GM19240 (cell line): ENCODE measurements around the gene OR51B4.
"Not testable (repeated sequence)": the region's sequence is repeated elsewhere in the genome, so short reads cannot be mapped to it uniquely, and the experiment has no call there.

Experiments
- DNase-seq: peaks from one replicate; pipeline ENCODE4 v3.0.0; 2011; ENCODE audit warnings: low spot score; ENCODE audit not compliant: insufficient read length

Gene OR51B4

GRCh38 chr11:5294342-5294995 is 7.3 kb downstream of the OR51B4 start:
- DNase-seq = not testable (repeated sequence)

DNA sequence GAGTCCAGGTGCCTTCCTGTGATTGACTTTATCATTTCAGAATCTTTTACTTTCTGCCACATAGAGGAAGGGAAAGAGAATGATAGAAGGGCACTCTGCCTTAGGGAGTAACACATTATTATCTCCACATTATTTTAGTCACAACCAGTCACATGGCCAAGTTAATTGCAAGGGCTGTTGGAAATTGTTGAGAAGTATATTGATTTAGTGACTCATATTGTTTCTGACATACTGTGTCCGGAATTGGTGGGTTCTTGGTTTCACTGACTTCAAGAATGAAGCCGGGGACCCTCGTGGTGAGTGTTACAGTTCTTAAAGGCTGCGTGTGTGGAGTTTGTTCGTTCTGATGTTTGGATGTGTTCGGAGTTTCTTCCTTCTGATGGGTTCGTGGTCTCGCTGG is 8.7 kb downstream of the OR51B4 start:
- DNase-seq = no peak

- DNase-seq = peak; percentile 20
Observed at GRCh38 chr11:5291207-5291838, 10.4 kb downstream of the OR51B4 start.

DNA sequence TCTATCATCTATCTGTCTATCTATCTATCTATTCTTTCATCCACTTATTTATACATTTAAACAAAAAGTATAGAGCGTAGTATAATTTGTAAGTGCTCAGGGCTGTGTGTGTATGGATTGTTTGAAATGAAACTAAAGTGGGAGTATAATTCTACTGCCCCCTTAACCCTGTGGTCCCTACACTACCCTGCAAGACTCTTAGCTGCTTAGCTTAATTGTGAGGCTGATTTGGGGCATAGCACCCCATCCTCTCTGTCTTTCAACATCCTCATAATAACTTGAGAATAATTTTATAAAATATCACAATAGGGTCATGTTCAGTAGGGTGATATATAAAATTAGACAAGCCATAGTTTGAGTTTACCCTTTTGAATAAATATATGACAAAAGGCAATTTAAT is 11.6 kb downstream of the OR51B4 start:
- DNase-seq = no peak

GRCh38 chr11:5289696-5290095 is 12.1 kb downstream of the OR51B4 start:
- DNase-seq = no peak

DNA sequence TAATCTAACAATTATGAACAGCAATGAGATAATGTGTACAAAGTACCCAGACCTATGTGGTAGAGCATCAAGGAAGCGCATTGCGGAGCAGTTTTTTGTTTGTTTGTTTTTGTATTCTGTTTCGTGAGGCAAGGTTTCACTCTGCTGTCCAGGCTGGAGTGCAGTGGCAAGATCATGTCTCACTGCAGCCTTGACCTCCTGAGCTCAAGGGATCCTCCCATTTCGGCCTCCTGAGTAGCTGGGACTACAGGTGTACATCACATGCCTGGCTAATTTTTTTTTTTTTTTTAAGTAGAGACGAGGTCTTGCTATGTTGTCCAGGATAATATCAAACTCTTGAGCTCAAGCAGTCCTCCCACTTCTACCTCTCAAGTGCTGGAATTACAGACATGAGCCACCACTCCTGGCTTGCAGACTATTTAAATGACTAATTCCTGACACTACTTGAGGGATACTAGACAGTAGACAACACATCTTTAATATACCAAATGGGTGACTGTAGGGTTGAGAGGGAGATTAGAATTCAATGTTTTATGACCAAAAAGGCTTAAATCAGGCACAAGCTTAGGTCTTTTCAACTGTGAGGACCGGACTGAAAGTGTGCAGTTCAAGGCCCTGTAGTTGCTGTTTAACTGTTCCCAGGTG is 12.7 kb downstream of the OR51B4 start:
- DNase-seq = no peak

- no peak for DNase-seq
Observed at GRCh38 chr11:5288108-5288905, 13.4 kb downstream of the OR51B4 start.

DNA sequence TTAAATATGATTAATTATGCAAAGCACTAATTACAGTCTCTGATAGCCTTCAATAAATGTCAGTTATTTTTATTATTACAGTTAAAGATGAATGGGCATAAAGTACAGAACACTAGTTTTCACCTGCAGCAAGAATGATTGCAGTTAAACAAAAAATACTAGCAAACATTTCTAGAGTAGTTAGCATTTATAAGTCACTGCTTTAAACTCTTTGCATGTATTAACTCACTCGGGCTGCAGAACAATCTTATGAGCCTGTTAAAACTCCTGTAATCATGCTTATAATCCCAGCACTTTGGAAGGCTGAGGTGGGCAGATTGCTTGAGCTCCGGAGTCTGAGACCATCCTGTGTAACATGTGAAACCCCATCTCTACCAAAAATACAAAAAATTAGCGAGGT is 14.8 kb downstream of the OR51B4 start:
- DNase-seq = no peak

DNA sequence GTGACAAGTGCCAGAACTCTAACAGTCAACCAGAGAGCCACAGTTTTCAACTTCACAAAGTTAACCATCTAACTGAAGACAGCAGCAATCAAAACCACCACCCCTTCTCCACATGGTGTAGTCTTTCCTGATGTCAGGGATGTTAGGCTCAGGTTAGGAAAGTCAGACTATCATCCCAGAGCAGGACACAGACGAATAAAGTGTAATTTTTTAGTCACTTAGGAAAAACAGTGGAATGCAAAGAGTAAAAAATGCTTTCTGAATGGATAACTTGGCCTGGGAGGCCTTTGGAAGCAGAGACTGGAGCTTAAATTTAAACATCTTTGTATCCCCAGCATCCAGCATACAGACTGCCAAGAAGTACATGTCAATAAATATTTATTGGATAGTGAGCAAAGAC is 15.4 kb downstream of the OR51B4 start:
- DNase-seq = no peak

DNA sequence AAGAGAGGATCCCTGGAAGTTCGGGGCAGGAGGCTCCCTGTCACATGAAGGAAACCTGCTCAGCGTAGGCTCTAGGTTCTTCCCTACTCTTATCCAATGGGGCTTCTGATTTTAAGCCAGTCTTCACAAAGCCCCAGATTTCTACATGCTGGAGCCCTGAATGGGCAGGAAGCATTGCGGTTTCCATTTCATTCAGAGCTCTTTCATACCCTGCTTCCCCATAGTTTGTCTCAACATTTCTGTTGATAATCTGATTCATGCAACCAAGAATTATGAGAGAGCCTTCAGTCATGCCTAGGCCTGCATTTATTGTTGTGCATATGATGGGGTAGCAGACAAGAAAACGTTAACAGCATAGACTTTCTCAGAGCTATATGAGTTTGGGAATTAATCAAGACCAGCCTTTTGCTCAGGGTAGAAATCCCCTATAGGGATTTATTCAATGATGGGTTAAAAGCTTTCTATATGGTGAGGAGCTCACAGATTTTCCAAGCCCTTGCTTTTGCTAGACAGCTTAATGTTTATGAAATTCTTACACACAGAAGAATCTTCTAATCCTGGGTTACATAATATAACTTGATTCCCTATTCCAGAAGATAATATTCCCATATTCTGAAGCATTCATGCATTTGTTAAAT is 15.9 kb downstream of the OR51B4 start:
- DNase-seq = no peak

GRCh38 chr11:5284637-5285036 is 17.1 kb downstream of the OR51B4 start:
- no peak for DNase-seq

GRCh38 chr11:5283882-5284281 is 17.9 kb downstream of the OR51B4 start:
- DNase-seq = no peak

GRCh38 chr11:5283086-5283485 is 18.7 kb downstream of the OR51B4 start:
- no peak for DNase-seq

- DNase-seq = no peak
Observed at GRCh38 chr11:5282628-5283027, 19.1 kb downstream of the OR51B4 start.

DNA sequence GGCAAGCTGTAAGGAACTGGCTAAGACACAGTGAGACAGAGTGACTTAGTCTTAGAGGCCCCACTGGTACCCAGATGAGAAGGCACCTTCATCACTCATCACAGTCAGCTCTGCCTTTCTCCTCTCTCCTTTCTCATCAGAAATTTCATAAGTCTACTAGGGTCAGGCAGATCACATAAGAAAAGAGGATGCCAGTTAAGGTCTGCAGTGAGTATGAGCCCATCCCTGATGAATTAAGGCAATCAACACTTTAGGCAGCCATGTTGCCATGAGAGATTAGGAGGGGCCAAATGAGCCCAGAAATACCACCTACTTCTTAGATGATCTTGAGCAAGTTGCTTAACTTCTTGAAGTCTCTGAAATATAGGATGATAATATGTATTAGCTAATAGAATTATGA is 20.1 kb downstream of the OR51B4 start:
- DNase-seq = no peak

DNA sequence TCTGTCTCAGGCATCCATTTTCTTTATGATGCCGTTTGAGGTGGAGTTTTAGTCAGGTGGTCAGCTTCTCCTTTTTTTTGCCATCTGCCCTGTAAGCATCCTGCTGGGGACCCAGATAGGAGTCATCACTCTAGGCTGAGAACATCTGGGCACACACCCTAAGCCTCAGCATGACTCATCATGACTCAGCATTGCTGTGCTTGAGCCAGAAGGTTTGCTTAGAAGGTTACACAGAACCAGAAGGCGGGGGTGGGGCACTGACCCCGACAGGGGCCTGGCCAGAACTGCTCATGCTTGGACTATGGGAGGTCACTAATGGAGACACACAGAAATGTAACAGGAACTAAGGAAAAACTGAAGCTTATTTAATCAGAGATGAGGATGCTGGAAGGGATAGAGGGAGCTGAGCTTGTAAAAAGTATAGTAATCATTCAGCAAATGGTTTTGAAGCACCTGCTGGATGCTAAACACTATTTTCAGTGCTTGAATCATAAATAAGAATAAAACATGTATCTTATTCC is 21.1 kb downstream of the OR51B4 start:
- DNase-seq = peak; percentile 33

DNA sequence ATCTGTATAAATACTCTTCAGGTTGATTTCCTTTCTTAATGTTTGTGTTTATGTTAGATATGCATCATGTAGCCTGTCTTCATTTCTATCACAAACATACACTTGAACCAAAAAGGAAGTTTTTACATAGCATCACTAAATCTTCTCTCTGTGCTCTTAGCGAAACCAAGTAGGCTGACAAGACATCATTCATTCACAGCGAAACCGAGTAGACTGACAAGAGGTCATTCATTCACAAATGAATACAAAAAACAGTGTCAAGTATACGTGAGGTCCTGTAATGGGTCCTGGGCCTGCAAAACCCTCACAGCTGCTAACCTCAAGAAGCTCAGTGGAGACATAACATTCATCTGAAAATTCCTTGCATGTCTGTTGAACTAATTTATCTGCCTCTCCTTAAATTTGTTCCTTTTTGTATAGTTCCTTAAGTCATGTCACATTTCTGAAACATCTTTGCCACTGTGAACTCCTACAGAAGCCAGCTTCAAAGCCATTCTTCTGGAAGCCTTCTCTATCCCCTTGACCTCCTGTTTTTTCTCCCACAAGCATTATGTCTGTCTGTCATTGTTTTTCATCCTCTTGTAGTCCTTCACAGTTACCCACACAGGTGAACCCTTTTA is 22.2 kb downstream of the OR51B4 start:
- no peak for DNase-seq

- no peak for DNase-seq
Observed at GRCh38 chr11:5277807-5278382, 23.9 kb downstream of the OR51B4 start.

DNA sequence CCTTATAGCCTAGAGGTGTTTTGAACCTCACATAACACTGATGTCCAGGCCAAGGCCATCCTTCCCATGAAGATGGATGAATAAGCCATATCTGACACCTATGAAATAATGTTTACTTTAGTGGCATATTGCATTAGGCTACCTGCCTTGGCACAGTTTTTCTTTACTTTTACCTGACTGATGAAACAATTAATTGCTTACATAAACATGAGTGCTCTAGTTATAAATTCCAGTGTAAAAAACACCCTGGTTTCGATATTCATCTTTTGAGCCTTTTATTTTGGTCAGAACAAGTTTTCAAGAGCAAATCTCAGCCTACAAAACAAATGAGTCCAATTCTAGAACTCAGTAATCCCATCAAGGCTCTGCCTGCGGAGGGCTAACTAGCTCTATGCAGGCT is 25.0 kb downstream of the OR51B4 start:
- DNase-seq = no peak

DNA sequence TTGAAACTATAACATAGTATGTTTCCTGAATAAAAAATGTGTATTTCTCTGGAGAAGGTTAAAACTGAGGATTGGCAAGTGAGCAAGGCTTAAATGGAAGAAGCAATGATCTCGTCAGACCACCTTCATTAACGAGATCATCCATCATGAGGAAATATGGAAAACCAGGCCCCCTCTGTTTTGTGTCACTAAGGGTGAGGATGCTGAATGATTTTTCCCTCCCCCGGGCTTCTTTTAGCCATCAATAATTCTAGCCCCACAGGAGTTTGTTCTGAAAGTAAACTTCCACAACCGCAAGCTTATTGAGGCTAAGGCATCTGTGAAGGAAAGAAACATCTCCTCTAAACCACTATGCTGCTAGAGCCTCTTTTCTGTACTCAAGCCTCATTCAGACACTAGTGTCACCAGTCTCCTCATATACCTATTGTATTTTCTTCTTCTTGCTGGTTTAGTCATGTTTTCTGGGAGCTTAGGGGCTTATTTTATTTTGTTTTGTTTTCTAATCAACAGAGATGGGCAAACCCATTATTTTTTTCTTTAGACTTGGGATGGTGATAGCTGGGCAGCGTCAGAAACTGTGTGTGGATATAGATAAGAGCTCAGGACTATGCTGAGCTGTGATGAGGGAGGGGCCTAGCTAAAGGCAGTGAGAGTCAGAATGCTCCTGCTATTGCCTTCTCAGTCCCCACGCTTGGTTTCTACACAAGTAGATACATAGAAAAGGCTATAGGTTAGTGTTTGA is 26.2 kb downstream of the OR51B4 start:
- no peak for DNase-seq
